RWPE2 (cell line): ENCODE data around the gene WNT6.

Experiments used
- ATAC-seq: fragments of 200-7000 bp; cut with Tn5 transposase; 3 replicates; pipeline ENCODE4 v1.9.1; 2021; ENCODE audit warnings: low read depth
- DNase-seq: peaks from one replicate; pipeline ENCODE4 v3.0.0-alpha.2; 2020; ENCODE audit warnings: low spot score
- H3K27ac ChIP-seq: fragments of 450-650 bp; 2 replicates; pipeline ENCODE4 v1.5.1; 2017; ENCODE audit warnings: mild to moderate bottlenecking; ENCODE audit not compliant: poor library complexity, severe bottlenecking
- H3K27me3 ChIP-seq: fragments of 250-450 bp; sonication (Bioruptor Pico); 2 replicates; pipeline ENCODE4 v1.5.1; 2021; ENCODE audit warnings: mild to moderate bottlenecking, moderate library complexity; ENCODE audit not compliant: insufficient read depth, poor library complexity, severe bottlenecking
- H3K36me3 ChIP-seq: fragments of 250-450 bp; sonication (Bioruptor Pico); 2 replicates; pipeline ENCODE4 v1.5.1; 2020; ENCODE audit warnings: low read depth, mild to moderate bottlenecking, moderate library complexity
- H3K4me1 ChIP-seq: fragments of 250-450 bp; sonication (Bioruptor Pico); 2 replicates; pipeline ENCODE4 v1.5.1; 2021; ENCODE audit warnings: mild to moderate bottlenecking, moderate library complexity; ENCODE audit not compliant: insufficient read depth, poor library complexity, severe bottlenecking
- H3K4me3 ChIP-seq: fragments of 250-450 bp; sonication (Bioruptor Pico); 2 replicates; pipeline ENCODE4 v1.5.1; 2021; ENCODE audit warnings: mild to moderate bottlenecking, moderate library complexity; ENCODE audit not compliant: severe bottlenecking
- H3K9me3 ChIP-seq: fragments of 250-450 bp; sonication (Bioruptor Pico); 2 replicates; pipeline ENCODE4 v1.5.1; 2021; ENCODE audit warnings: mild to moderate bottlenecking, moderate library complexity; ENCODE audit not compliant: severe bottlenecking
- TF ChIP-seq, protein P1 (sequence below): fragments of 450-650 bp; IDR thresholded peaks from one replicate; pipeline ENCODE4 v1.5.1; 2017; ENCODE audit warnings: mild to moderate bottlenecking, moderate library complexity; ENCODE audit not compliant: poor library complexity, severe bottlenecking

Gene WNT6

DNA sequence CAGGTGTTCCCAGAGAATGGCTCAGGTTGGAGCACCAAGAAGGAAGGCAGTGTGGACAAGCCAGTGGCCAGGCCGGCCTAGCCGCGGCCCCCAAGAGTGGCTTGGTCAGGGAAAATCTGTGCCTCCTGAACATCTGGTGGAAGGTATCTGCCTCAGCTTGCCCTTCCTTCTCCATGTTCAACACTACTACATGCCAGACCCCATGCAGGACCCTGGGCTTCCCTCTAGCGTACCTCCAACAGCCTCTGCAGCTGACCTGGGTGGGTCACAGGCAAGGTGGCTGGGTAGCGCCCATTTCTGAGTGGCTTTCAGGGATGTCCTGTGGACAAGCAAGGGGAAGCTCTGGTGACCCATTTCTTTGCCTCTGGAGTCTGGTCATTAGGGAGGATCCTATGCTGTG lies 28.7 kb downstream of the WNT6 start:
- Histone ChIP-seq H3K4me1 (peaks cover 2% of the 10 kb centered on the region), H3K36me3 (no peaks in the 10 kb centered on the region), H3K27ac (no peak overlapping the region), H3K9me3 (no peaks in the 10 kb centered on the region), H3K27me3 (no peaks in the 10 kb centered on the region), H3K4me3 (no peak overlapping the region)
- TF ChIP-seq, protein P1, sequence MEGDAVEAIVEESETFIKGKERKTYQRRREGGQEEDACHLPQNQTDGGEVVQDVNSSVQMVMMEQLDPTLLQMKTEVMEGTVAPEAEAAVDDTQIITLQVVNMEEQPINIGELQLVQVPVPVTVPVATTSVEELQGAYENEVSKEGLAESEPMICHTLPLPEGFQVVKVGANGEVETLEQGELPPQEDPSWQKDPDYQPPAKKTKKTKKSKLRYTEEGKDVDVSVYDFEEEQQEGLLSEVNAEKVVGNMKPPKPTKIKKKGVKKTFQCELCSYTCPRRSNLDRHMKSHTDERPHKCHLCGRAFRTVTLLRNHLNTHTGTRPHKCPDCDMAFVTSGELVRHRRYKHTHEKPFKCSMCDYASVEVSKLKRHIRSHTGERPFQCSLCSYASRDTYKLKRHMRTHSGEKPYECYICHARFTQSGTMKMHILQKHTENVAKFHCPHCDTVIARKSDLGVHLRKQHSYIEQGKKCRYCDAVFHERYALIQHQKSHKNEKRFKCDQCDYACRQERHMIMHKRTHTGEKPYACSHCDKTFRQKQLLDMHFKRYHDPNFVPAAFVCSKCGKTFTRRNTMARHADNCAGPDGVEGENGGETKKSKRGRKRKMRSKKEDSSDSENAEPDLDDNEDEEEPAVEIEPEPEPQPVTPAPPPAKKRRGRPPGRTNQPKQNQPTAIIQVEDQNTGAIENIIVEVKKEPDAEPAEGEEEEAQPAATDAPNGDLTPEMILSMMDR: no peak
- DNase-seq: no peak
- ATAC-seq: no peak

DNA sequence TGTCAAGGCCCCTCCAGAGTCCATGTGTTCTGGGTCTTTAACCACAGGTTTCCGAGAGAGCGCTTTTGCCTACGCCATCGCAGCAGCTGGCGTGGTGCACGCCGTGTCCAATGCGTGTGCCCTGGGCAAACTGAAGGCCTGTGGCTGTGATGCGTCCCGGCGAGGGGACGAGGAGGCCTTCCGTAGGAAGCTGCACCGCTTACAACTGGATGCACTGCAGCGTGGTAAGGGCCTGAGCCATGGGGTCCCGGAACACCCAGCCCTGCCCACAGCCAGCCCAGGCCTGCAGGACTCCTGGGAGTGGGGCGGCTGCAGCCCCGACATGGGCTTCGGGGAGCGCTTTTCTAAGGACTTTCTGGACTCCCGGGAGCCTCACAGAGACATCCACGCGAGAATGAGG lies 30.3 kb downstream of the WNT6 start:
- Histone ChIP-seq H3K27me3 (no peaks in the 10 kb centered on the region), H3K4me1 (peaks cover 18% of the 10 kb centered on the region), H3K36me3 (no peaks in the 10 kb centered on the region), H3K4me3 (no peak overlapping the region), H3K9me3 (no peaks in the 10 kb centered on the region), H3K27ac (no peak overlapping the region)
- TF ChIP-seq, protein P1: no peak
- ATAC-seq (no peak), DNase-seq (no peak)

DNA sequence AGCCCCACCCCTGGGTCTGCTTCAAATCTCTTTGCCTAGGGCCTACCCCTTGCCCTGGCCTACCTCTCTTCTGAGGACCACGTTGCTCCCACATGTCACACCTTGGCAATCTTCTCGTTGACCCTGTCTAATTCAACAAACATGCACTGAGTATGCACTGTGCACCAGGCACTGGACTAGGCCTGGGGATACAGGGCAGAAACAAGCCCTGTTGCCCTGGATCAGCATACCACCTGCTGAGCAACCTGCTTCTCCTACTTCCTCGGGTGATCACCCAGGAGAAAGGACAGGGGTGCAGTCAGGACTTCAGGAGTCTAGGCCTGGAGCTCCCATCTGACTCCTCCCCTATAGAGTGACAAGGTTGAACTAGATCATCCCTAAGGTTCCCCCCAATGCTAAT lies 30.8 kb downstream of the WNT6 start:
- Histone ChIP-seq H3K4me1 (peaks cover 23% of the 10 kb centered on the region), H3K9me3 (no peaks in the 10 kb centered on the region), H3K36me3 (no peaks in the 10 kb centered on the region), H3K27ac (no peak overlapping the region), H3K4me3 (no peak overlapping the region), H3K27me3 (no peaks in the 10 kb centered on the region)
- DNase-seq (no peak), ATAC-seq (no peak)
- TF ChIP-seq, protein P1: no peak

DNA sequence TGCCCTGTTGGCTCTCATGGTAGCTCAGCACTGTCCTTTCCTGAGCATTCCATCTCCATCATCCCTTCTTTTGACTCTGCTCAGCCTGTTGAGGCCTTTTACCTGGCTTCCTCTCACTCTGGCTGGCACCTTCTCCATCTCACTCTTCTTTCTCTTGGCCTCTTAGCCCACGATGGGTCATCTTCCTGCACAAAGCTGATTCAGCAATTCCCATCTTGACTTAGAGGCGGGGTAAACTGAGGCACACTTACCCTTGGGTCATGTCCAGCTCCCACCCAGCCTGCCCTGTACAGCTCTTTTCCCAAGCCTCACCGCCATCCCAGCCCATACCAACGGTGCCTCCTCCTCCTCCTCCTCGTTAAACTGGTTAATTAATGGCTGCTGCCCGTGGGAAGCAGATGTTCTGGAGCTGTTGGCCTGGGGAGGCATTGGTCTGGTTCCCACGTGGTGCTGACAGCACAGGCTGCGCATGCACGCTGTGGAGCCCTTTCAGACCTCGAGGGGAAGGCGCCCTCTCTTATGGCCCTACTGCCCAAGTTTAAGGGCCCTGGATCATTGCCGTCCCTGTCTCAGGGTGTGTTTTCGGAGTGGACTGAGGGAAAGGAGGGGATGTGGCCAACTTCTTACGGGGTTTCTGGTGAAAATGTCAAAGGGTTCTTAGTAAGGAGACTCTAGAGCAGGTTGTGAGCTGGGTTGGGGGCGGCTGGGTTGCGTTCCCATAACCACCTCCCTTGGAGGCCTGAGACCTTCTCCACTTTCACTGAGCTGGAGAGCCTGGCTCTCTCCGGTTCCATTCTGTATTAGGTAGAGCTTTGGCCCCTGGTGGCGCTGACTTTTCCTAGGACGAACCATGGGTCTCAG lies 31.9 kb downstream of the WNT6 start:
- DNase-seq (no peak), ATAC-seq (no peak)
- Histone ChIP-seq H3K4me3 (no peak overlapping the region), H3K27ac (no peak overlapping the region), H3K27me3 (no peaks in the 10 kb centered on the region), H3K9me3 (no peaks in the 10 kb centered on the region), H3K4me1 (peaks cover 34% of the 10 kb centered on the region), H3K36me3 (no peaks in the 10 kb centered on the region)
- TF ChIP-seq, protein P1: no peak
